G401 (cell line): ENCODE measurements around the gene ENG. TPM values are rescaled to one million over a fixed set of nuclear protein-coding genes. Genes with fewer than 3 reads are reported as not detected.
A peak's percentile ranks its signal among the peaks of the same experiment; 100 is the strongest.
"Not testable (repeated sequence)": the region's sequence is repeated elsewhere in the genome, so short reads cannot be mapped to it uniquely, and the experiment has no call there.

Experiments used
- DNase-seq: peaks from one replicate; pipeline ENCODE4 v3.0.0-alpha.2; 2015; ENCODE audit warnings: low spot score
- in situ Hi-C: cut with HindIII; loops from 2 replicates; pipeline ENCODE4 v1.10.0; 2016; ENCODE audit warnings: low sequenced_read_pairs, mixed read lengths
- total RNA-seq: library from RNA; depleted of rRNA; stranded (reverse); fragments of >200 nt; shearing (Covaris generic); gene quantifications from 2 replicates; pipeline ENCODE4 v1.2.3, GENCODE V29; 2014

ENG gene
- total RNA-seq, 1 experiment from 2014 or later, result 2.6 TPM

DNA sequence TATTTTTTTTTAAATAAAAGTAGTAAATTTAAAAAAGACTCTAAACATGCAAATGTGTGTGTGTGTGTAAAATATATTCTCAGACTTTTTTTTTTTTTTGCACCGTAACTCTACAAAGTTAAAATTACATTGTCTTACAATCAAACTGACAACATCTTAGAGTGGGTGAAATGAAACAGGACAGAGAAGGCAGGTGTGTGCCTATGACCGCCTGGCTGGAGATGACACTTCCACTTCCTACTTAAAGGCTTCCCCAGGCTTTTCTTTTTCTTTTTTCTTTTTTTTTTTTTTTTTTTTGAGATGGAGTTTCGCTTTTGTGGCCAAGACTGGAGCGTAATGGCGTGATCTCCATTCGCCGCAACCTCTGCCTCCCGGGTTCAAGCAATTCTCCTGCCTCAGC lies 25.7 kb upstream of the ENG start:
- no peak for DNase-seq
- in situ Hi-C loops, result no loop called here

DNA sequence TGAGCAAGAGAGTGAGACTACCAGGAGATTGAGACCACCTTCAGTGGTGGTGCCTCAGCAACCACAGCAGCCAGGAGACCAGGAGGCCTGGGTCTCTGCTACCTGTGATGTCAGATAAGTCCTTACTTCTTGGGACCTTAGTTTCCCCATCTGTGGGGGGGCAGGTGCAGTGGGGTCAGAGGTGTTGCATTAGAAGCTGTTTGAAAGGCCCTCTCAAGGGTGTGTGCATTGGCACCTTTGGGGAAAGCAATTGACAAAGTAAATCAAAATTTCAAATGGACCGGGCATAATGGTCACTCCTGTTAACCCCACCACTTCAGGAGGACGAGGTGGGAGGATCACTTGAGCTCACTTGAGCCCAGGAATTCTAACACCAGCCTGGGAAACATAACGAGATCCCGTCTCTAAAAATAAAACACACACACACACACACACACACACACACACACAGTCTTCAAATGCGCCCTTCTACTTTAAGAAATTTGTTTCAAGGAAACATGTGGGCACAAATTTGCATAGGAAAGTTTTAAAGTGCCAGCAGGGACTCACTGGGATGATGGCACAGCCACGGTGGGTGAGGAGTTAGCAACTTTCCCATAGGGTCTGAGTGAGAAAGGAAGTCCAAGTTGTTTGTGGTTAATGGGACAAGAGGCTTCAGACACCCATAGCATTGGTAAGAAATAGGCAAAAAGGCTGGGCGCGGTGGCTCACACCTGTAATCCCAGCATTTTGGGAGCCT lies 24.4 kb upstream of the ENG start:
- no peak for DNase-seq
- in situ Hi-C loops, result no loop called here

DNA sequence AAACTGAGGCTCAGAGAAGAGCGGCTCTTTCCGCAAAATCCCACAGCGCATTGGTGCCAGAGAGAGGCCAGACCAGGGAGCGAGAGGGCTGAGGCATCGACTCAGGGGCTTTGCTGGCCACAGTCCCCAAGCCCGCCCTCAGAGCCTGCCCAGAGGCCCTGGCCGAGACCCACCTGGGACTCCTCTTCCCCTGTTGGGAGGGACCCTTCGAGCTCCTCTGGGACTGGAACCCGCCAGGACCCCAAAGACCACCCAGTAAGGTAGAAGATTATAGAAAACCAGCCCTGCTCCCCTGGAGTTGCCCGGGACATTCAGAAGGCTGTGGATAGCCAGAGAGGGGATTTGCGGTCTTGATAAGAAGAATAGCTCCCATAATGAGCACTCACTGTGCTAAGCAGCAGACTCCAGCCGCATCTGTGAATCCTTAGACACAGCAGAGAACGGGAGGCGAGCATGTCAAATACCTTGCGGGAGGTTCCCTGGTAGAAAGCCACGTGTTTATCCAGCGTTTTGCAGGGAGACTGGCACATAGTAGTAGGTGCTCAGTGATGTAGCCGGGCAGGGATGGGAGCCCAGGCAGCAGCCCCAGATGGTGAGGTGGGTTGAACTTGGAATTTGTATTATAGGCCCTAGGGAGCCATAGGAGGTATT lies 23.7 kb upstream of the ENG start:
- in situ Hi-C loops, result no loop called here
- DNase-seq, result no peak

DNA sequence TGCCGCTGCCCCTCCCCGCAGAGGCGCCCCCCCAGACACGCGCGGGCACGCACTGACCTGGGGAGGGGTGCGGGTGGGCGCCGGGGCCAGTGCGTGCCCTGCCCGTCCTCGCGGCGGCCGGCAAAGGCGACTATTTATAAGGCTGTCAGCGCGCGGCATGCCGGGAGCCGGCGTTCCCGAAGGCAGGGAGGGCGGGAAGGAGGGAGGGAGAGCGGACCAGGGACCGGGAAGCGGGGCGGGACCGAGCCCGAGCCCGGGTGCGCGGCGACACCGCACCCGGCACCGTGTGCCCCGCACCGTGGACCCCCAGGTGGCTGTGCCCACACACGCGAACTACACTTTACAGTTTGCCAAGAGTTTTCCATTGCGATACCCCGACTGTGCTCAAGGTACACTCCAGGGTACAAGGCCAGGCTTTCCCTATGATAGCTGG lies 23.1 kb upstream of the ENG start, which contains the start of gene AK1:
TSS of gene AK1 (minus strand) at position 110 of the 433 bp plus-strand sequence. CDS start 3,058 bp downstream, outside the sequence.
- peak; percentile 81 for DNase-seq
- in situ Hi-C loops, result no loop called here

DNA sequence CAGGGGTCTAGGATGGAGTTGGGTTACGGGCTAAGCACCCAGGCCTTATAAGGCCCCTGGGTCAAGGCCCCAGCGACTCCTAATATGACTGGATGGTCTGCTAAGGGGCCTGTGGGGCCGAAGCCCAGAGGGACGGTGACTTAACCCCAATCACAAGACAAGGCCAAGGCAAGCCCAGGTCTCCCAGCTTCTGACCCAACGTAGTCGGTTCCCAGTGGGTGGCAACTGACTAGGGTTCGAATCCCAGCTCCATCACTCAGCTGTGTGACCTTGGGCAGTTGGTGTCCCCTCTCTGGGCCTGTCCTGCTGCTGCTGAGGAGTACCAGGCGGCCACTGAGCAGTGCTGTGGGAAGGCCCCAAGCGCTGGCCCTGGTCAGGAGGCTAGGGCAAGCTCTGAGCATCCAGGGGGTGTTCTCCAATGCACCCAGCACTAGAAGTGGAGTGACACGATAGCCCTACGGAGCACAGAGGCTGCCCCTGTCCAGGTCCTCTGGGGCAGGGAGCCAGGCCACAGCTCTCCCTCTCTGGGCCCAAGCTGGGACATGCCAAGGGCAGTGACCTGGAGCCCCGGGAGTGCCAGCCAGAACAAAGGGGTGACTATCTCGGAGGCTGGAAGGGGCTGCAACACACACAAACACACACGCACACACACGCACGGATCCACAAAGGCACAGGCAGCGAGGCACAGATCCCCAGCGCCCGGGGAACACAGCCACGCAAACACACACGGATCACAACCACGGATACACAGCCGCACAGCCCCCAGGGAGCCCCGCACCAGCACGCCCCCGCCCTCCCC lies 22.5 kb upstream of the ENG start:
- in situ Hi-C loops, result no loop called here
- no peak for DNase-seq

DNA sequence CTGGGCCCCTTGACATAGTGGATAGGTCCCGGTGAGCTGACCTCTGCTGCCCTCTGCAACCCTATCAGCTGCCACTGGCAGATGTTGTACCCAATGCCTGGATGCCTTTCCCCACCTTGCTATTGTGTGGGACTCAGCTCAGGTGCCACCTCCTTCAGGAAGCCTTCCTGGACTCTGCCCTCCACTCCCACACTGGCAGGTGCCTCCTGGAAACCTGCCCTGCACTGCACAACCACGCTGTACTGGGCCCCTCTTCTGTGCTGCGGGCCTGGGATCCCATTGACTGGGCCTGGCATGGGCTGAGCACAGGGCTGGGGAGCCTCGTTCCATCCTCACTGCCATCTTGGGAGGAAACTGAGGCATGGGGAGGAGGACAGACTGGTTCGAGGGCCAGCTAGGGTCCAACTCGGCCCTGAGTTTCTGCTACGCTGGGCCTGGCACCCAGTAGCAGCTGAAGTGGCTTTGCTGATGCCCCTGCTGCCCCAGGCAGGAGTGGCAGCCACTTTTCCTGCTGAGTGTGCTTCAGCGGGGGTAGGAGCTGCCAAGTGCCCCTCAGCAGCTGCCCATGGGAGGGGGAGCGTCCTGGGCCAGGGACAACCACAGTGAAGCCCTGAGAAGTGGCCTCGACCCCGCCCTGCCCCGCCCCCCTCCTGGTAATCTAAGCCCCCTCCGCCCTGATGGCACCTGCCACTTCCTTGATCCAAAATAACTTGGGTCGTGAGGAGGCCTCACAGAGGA lies 21.7 kb upstream of the ENG start:
- no peak for DNase-seq
- in situ Hi-C loops, result no loop called here

DNA sequence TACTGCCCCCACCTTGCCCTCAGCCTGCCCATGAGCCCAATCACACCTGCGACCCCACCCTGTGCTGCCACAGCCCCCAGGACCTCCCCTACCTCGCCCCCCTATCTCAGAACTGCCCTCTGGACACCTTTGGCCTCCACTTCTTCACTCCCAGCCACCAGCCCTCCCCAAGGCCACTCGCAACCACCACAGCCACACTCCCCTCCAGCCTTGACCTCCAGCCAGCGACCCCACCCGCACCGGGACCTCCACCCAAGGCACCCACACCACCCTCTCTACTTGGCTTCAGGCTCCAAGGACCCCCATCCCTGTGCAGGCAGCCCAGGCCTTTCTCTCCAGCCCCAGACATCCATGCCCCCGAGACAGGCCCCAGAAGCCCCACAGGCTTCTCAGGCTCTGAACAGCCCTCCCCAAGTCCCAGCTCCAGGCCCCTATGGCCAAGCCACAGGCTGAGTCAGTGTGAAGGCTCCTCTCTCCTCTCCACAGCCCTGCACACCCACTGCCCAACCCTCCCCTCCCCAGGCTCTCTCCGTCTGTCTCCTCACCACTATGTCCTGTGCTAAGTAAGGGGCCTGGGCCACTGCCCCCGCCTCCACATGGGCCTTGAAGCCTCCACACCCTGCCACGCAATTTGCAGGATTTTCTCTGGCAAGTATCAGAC lies 21.0 kb upstream of the ENG start:
- no peak for DNase-seq
- in situ Hi-C loops, result no loop called here

DNA sequence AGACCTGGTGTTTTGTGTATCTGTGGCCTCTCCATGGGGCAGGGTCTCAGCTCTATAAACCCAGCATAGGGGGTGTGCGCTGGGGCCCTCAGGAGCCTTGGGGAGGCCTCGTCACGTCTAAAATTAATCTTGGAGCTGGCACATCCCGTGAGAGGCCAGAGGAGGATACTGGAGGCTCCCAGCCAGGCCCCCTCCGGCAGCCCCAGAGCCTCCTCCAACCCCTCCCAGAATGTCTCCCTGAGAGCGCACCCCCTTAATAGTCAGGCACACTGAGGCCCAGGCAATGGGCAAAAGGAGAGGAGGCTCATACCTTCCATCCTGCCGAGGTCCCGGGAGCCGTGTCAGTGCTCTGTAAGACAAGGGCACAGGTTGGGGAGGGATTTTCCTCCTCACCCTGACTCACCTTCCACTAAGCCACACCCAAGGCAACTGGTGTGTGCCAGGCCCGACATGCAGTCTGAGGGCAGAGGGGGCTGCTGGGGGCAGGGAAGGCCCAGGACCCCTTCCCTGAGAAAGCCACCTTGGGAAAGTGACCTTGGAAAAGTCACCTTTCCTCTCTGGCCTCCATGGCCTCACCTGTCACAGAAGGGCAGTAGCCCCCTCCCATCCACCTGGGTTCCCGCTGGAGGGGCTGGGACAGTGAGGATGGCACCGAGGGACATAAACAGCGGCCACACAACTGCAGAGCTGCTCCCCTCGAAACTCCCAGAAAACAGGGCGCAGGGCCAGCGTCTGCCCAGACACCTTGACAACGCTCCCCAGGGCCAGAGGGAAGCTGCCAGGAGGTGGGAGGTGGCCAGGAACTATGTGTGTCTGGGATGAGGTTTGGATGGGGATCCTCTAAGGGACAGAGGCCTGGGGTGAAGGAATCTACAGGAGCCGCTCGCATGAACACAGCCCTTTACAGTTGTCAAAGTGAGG lies 20.1 kb upstream of the ENG start:
- no peak for DNase-seq
- in situ Hi-C loops, result no loop called here

DNA sequence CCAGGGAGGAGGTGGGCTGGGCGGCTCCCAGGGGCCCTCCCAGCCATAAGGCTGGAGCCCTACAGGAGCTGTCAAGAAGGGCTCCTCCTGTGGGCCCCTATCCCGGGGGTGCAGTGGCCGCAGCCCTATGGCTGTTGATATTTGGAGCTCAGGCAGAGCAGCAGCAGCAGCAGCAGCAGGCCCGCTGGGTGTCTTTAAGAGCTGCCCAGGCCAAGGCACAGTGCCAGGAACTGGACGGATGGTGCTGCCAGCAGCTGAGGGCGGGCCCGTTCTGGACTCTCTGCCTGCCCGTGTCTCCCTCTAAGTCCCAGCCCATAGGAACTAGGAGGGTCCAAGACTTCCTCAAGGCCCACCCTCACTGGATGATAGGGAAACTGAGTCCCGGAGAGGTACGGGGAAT lies 19.4 kb upstream of the ENG start:
- in situ Hi-C loops, result no loop called here
- peak; percentile 91 for DNase-seq

DNA sequence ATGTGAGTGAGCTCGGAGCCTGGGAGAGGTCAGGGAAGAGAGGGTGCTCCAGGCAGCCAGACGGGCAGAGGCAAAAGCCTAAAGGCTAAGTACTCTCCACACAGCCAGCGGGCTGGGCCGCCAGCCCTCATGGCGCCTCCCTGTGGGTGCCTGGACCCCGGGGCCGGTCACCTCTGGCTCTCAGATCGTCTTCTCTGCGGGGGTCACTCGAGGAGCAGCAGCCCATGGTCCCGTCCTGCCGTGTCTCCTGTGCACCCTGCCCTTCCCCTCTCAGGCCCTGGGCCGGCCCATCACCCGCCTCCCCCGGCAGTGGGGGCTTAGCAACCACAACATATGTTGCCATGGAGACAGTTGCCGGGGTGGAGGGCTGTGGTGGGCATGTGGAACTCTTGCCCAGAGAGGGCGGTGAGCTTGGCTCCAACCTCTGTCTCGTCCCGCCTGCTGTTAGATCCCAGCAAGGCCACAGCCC lies 18.8 kb upstream of the ENG start:
- in situ Hi-C loops, result no loop called here

DNA sequence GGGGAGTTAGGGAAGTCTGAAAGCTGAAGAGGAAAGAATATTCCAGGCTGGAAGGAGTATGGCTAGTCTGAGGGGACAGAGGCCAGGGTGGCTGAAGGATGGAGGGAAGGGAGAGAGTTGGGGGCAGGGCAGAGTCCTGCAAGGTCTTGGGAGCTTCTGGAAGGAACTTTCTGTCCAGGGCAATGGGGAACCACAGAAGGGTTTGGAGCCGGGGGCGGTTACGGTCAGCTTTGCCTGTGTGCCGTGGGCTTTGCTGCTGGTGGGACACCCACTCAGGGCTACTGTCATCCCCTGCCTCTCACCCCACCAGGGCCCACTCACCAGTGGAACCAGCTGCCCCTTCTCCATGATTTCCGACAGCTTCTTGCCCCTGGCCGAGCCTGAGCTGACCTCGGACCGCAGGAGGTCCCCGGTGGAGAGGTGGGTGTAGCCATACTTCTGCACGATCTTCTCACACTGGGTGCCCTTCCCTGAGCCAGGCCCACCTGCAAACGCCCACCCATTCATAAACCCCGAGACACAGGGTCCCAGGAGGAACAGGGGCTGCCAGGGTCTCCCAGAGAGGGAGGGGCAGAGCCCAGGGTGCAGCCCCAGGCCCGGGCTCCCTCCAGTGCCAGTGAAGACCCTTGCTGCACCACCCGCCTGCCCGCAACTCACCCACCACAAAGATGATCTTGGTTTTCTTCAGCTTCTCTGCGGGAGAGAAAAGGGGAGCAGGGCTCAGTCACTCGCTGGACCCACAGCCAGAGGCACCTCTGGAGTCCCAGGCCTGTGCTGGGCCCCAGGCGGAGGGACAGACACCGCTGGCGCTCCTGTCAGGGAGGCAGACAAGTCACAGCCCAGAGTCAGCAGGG lies 18.1 kb upstream of the ENG start:
- no peak for DNase-seq
- in situ Hi-C loops, result no loop called here

More for the DNA sequence above, 18.8 kb upstream of the ENG start:
- DNase-seq, result no peak

DNA sequence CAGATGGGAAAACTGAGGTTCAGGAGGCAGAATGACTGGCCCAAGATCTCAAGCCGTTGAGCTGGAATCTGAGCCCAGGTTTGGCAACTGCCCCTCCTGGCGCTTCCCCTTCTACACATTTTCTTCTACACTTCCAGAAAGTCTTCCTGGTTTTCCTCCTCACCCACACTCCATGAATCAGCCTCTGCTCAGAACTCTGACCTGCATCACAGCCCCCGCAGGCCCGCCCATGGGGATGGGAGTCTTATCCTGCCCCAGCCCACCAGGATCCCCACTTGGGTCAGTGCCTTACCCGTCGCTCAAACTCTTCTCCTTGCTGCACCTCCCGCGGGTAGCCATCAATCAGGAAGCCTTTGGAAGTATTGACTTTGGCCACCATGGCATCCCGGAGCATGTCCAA lies 17.1 kb upstream of the ENG start:
- in situ Hi-C loops, result no loop called here
- DNase-seq, result no peak

DNA sequence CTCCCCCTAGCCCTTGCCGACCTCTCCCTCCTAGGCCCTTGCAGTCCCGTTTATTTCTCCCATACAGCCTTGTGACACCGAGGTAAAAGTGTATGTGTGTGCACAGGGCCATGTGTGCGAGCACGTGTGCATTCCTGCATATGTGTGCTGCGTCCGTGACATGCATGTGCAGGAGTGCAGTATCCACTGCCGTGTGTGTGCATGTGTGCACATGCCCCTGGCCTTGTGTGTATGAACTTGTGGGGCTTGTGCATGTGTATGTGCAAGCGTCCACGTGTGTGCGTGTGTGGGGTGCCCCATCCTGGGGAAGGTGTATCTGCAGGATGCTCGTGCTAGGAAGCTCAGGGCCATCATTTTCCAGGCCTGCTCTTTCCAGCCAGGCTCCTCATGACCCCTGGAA lies 16.4 kb upstream of the ENG start:
- in situ Hi-C loops, result no loop called here
- no peak for DNase-seq

DNA sequence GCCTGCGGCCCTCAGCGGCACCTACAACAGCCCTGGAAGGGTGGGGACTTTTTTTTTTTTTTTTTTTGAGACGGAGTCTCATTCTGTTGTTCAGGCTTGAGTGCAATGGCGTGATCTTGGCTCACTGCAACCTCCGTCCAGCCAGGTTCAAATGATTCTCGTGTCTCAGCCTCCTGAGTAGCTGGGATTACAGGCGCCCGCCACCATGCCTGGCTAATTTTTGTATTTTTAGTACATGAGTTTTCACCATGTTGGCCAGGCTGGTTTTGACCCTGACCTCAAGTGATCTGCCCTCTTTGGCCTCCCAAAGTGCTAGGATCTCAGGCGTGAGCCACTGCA lies 15.7 kb upstream of the ENG start:
- in situ Hi-C loops, DNase-seq: not testable (repeated sequence)

DNA sequence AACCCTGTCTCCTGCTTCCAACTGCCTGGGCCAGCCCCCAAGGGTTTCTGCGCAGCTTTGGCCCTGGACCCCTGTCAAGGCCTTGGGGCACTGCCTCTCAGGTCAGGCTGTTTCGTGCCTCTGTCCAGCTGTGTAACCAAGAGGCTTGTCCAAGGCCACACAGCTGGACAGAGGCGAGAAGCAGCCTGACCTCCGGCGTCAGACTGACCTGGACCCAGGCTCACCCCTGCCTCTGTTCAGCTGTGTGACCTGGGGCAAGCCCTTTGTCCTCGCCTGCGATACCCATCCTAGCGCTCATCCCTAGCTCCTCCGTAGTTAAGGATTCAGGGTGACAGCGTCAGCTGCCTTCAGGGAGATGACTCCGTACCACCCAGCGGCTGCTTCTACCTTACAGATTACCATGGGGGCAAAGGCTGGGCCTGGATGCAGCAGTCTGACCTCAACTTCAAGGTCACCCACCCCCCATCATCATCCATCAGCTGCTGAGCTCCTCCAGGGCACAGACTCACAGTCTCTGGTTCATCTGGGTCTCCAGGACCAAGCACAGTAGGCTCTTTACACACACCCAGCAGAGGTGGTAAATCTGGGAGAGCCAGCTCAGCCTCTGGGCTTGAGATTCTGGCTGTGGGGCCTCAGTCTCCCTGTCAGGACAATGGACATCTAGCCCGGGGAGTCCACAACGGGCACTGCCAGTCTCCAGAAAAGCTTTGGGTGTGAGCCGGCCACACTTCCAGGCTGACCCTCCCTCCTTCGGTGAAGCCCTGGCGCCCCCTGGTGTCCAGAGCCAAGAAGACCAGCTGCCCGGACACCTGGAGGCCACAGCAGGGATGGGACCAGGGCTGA lies 15.1 kb upstream of the ENG start:
- in situ Hi-C loops, result no loop called here
- peak; percentile 81 for DNase-seq

DNA sequence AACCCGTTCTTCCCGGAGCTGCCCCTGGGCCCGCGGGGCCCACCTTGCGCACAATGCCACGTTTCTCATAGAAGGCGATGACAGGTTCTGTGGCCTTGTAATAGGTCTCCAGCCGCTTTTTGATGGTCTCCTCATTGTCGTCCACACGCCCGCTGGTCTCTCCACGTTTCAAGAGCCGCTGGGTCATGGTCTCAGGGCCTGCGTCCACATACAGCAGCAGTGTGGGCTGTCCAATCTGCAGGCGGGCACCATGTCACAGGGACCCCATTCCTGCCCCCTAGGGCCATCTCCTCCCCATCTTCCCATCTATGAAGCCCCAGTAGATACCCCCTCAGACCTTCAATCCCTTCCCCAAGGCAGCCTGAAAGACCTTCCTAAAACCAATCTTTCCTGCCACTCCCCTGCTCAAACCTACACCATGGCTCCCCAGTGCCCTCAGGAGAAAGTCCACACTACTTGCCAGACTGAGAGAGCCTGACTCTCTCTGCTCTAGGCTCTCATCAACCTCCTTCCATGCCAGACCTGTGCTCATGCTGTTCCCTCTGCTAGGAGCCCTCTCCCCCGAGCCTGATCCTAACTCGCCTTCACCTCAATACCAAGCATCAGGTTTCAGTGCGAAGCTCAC lies 13.9 kb upstream of the ENG start:
- in situ Hi-C loops, result no loop called here
- DNase-seq, result no peak
